ENCODE data around the gene SGTA.

- TF ChIP-seq, protein P1, sequence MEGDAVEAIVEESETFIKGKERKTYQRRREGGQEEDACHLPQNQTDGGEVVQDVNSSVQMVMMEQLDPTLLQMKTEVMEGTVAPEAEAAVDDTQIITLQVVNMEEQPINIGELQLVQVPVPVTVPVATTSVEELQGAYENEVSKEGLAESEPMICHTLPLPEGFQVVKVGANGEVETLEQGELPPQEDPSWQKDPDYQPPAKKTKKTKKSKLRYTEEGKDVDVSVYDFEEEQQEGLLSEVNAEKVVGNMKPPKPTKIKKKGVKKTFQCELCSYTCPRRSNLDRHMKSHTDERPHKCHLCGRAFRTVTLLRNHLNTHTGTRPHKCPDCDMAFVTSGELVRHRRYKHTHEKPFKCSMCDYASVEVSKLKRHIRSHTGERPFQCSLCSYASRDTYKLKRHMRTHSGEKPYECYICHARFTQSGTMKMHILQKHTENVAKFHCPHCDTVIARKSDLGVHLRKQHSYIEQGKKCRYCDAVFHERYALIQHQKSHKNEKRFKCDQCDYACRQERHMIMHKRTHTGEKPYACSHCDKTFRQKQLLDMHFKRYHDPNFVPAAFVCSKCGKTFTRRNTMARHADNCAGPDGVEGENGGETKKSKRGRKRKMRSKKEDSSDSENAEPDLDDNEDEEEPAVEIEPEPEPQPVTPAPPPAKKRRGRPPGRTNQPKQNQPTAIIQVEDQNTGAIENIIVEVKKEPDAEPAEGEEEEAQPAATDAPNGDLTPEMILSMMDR (IDR thresholded peaks at IDR 0.05), result no peak
- no peak for TF ChIP-seq POLR2A (IDR thresholded peaks at IDR 0.05)
Observed at GRCh38 chr19:2763687-2764086, 19.4 kb downstream of the SGTA start.

Measured in prostate gland (tissue), 2 donors.